NCI-H1930 (cell line): ENCODE results near the gene SIAH2.
A peak's percentile ranks its signal among the peaks of the same experiment; 100 is the strongest.

ENCODE experiments used
- DNase-seq, 2 experiments: peaks; one replicate each; lab custom pipeline; 2025; lab: John Stamatoyannopoulos, UW

The SIAH2 gene

GRCh38 chr3:150733936-150734794 lies 28.8 kb downstream of the SIAH2 start:
- no peak for DNase-seq

GRCh38 chr3:150733373-150733935 lies 29.5 kb downstream of the SIAH2 start:
- no peak for DNase-seq

- no peak for DNase-seq
Observed at GRCh38 chr3:150729682-150730360, 33.1 kb downstream of the SIAH2 start.

GRCh38 chr3:150727653-150728502 lies 35.1 kb downstream of the SIAH2 start:
- DNase-seq, result no peak

- no peak for DNase-seq
Observed at GRCh38 chr3:150725548-150725947, 37.4 kb downstream of the SIAH2 start.

GRCh38 chr3:150723946-150724345 lies 39.0 kb downstream of the SIAH2 start:
- DNase-seq, result no peak

GRCh38 chr3:150722267-150722666 lies 40.7 kb downstream of the SIAH2 start:
- DNase-seq, result no peak

GRCh38 chr3:150721285-150722130 lies 41.5 kb downstream of the SIAH2 start:
- DNase-seq, result peak; percentile 32 to 55

- DNase-seq, result no peak
Observed at GRCh38 chr3:150720444-150720843, 42.5 kb downstream of the SIAH2 start.

- DNase-seq, result no peak
Observed at GRCh38 chr3:150710097-150710496, 52.9 kb downstream of the SIAH2 start.

- DNase-seq, result peak; percentile 83 to 87
Observed at GRCh38 chr3:150703756-150704344, 59.1 kb downstream of the SIAH2 start, which contains the start of gene ERICH6. Gene ERICH6, minus strand, starts transcription at chr3:150703920. Its CDS starts 22 bp downstream, at chr3:150703898.

GRCh38 chr3:150703299-150703755 lies 59.6 kb downstream of the SIAH2 start:
- peak; percentile 12 to 31 for DNase-seq

- DNase-seq, result no peak
Observed at GRCh38 chr3:150699068-150699639, 63.8 kb downstream of the SIAH2 start.

GRCh38 chr3:150697646-150698045 lies 65.3 kb downstream of the SIAH2 start:
- DNase-seq, result no peak

GRCh38 chr3:150691414-150692040 lies 71.4 kb downstream of the SIAH2 start:
- DNase-seq, result no peak
